NB4 (cell line): ENCODE measurements around the gene USP37.

Source experiments
- DNase-seq: peaks from one replicate; pipeline ENCODE4 v3.0.0; 2010; ENCODE audit warnings: low read depth
- H3K4me3 ChIP-seq: one replicate; pipeline ENCODE4 v1.5.1; 2011; ENCODE audit warnings: mild to moderate bottlenecking, low read depth, low read length, moderate library complexity
- CTCF ChIP-seq: IDR thresholded peaks from one replicate; pipeline ENCODE4 v1.5.1; 2012; ENCODE audit warnings: low read depth, low read length
- MAX ChIP-seq: IDR thresholded peaks from 2 replicates; pipeline ENCODE4 v1.6.1; 2011; ENCODE audit warnings: low read depth, low read length
- MYC ChIP-seq: IDR thresholded peaks from 2 replicates; pipeline ENCODE4 v1.6.1; 2011; ENCODE audit warnings: low read depth, low read length
- POLR2A ChIP-seq: IDR thresholded peaks from 2 replicates; pipeline ENCODE4 v1.6.1; 2011; ENCODE audit warnings: mild to moderate bottlenecking; ENCODE audit not compliant: insufficient read length; ENCODE audit errors: extremely low read depth

Gene USP37

GRCh38 chr2:218437969-218438368 is 130.2 kb downstream of the USP37 start:
- DNase-seq = no peak
- TF ChIP-seq MYC = no peak
- TF ChIP-seq CTCF = no peak
- TF ChIP-seq POLR2A = no peak
- no peak for TF ChIP-seq MAX
- H3K4me3 ChIP-seq = no peak overlapping the region

GRCh38 chr2:218436992-218437391 is 131.2 kb downstream of the USP37 start:
- H3K4me3 ChIP-seq = no peak overlapping the region
- TF ChIP-seq MYC = no peak
- no peak for TF ChIP-seq MAX
- TF ChIP-seq CTCF = no peak
- TF ChIP-seq POLR2A = no peak
- DNase-seq = no peak

GRCh38 chr2:218435003-218435982 is 132.9 kb downstream of the USP37 start:
- no peak overlapping the region for H3K4me3 ChIP-seq
- no peak for DNase-seq
- TF ChIP-seq MAX (no peak), MYC (no peak), CTCF (no peak), POLR2A (no peak)

- no peak overlapping the region for H3K4me3 ChIP-seq
- no peak for DNase-seq
These were observed 133.7 kb downstream of the USP37 start for GRCh38 chr2:218434456-218434855.

GRCh38 chr2:218432676-218433365 is 135.3 kb downstream of the USP37 start:
- TF ChIP-seq MYC (no peak), CTCF (no peak), POLR2A (no peak), MAX (no peak)
- no peak for DNase-seq
- no peak overlapping the region for H3K4me3 ChIP-seq

More at GRCh38 chr2:218434456-218434855, 133.7 kb downstream of the USP37 start:
- no peak for TF ChIP-seq CTCF
- no peak for TF ChIP-seq MAX
- no peak for TF ChIP-seq MYC
- TF ChIP-seq POLR2A = no peak
